CD4-positive, alpha-beta T cell (primary cell): ENCODE results near the gene WBP1L. TPM values are rescaled to one million over a fixed set of nuclear protein-coding genes. Genes with fewer than 3 reads are reported as not detected.
"Not testable (repeated sequence)": the region's sequence is repeated elsewhere in the genome, so short reads cannot be mapped to it uniquely, and the experiment has no call there.

Experiments
- ATAC-seq: fragments of 200-7000 bp; cut with Tn5 transposase; one replicate; pipeline ENCODE4 v1.10.0; 2022; ENCODE audit warnings: mild to moderate bottlenecking; ENCODE audit not compliant: poor library complexity
- CTCF ChIA-PET: fragments of 350-600 bp; sonication (Branson Sonifier 250); formaldehyde crosslinking; loops from one replicate; lab custom pipeline; 2021; ENCODE audit warnings: antibody characterized with exemption, inconsistent platforms; lab: Charles Lee
- POLR2A ChIA-PET: fragments of 350-600 bp; sonication (Branson Sonifier 250); formaldehyde crosslinking; loops from one replicate; lab custom pipeline; 2021; ENCODE audit warnings: antibody characterized with exemption, inconsistent platforms; lab: Charles Lee
- DNase-seq, 14 experiments: peaks; one replicate each; pipeline ENCODE4 v3.0.0-alpha.2; 2013 to 2020; ENCODE audit warnings: mixed read lengths in 2 of 14
- H3K27ac ChIP-seq, 2 donors: one replicate each; pipeline versions ENCODE4 v1.5.1 to v1.7.0; 2013; ENCODE audit warnings: low read length in 2 of 2, low read depth in 1 of 2, mild to moderate bottlenecking in 1 of 2
- H3K27me3 ChIP-seq, 2 experiments: 1 replicate in 1 of 2; 2 replicates in 1 of 2; pipeline versions ENCODE4 v1.6.1 to v1.7.0; 2013; ENCODE audit warnings: low read length in 2 of 2, control low read depth in 1 of 2, mild to moderate bottlenecking in 1 of 2, moderate library complexity in 1 of 2; ENCODE audit not compliant: insufficient read depth in 2 of 2, control insufficient read depth in 1 of 2
- H3K36me3 ChIP-seq: one replicate; pipeline ENCODE4 v1.6.1; 2013; ENCODE audit warnings: low read length, control low read depth; ENCODE audit not compliant: insufficient read depth
- H3K4me1 ChIP-seq: one replicate; pipeline ENCODE4 v1.6.1; 2013; ENCODE audit warnings: low read length, control low read depth; ENCODE audit not compliant: insufficient read depth
- H3K4me3 ChIP-seq: one replicate; pipeline ENCODE4 v1.5.1; 2013; ENCODE audit warnings: mild to moderate bottlenecking, low read length, moderate library complexity
- H3K9me3 ChIP-seq, 2 experiments: 1 replicate in 1 of 2; 2 replicates in 1 of 2; pipeline versions ENCODE4 v1.6.1 to v1.7.0; 2013; ENCODE audit warnings: low read length in 2 of 2, mild to moderate bottlenecking in 2 of 2, control low read depth in 1 of 2, moderate library complexity in 1 of 2; ENCODE audit not compliant: control insufficient read depth in 1 of 2, insufficient read depth in 1 of 2
- H3K27ac Mint-ChIP-seq: one replicate; pipeline ENCODE4 v1.8.0; 2020; ENCODE audit warnings: mixed read lengths
- H3K27me3 Mint-ChIP-seq: one replicate; pipeline ENCODE4 v1.8.0; 2021; ENCODE audit warnings: mixed read lengths
- H3K36me3 Mint-ChIP-seq: one replicate; pipeline ENCODE4 v1.8.0; 2021; ENCODE audit warnings: low read depth, mixed read lengths
- H3K4me1 Mint-ChIP-seq: one replicate; pipeline ENCODE4 v1.8.0; 2021; ENCODE audit warnings: low read depth, mixed read lengths
- H3K4me3 Mint-ChIP-seq: one replicate; pipeline ENCODE4 v1.8.0; 2020; ENCODE audit warnings: mild to moderate bottlenecking, mixed read lengths
- H3K9me3 Mint-ChIP-seq: one replicate; pipeline ENCODE4 v1.8.0; 2020; ENCODE audit warnings: mixed read lengths
- intact Hi-C, 2 experiments: fragments of 100-400 bp; cut with DNase I in 1 of 2; cut with micrococcal nuclease in 1 of 2; formaldehyde crosslinking; loops; one replicate each; pipeline versions ENCODE4 v1.15.1 to v1.9.0; 2023 to 2025; cut with DNase I, micrococcal nuclease
- total RNA-seq, 174 experiments: library from RNA in 2 of 174; stranded (reverse) in 2 of 174; gene quantifications; one replicate each; pipeline ENCODE4 v1.2.3 and lab custom pipeline; 2021 to 2026
- TF ChIP-seq, protein P1 (sequence below): fragments of 200-600 bp; IDR thresholded peaks from one replicate; pipeline ENCODE4 v1.8.0; 2022; ENCODE audit warnings: antibody characterized with exemption, mild to moderate bottlenecking

Gene WBP1L
- total RNA-seq, 2 experiments from 2014 or later, result 6.1 to 6.5 TPM

DNA sequence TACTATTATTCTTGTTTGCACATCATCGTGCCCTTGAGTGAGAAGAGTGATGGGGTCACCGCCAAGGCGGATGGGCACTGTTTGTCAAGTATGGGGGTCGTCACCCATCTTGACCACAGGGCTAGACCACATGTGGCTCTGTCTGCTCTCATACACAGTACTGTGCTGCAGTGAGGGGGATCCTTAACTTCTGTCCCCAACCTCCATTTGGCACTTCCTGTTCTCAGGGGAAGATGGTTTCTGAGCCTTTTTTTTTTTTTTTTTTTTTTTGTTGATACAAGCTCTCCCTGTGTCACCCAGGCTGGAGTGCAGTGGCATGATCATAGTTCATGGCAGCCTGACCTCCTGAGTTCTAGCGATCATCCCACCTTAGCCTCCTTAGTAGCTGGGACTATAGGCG lies 13.6 kb downstream of the WBP1L start:
- no peaks in the 10 kb centered on the region for H3K27me3 ChIP-seq
- no peak overlapping the region for H3K4me3 ChIP-seq
- ChIA-PET POLR2A (no interaction called here), CTCF (no interaction called here)
- TF ChIP-seq, protein P1, sequence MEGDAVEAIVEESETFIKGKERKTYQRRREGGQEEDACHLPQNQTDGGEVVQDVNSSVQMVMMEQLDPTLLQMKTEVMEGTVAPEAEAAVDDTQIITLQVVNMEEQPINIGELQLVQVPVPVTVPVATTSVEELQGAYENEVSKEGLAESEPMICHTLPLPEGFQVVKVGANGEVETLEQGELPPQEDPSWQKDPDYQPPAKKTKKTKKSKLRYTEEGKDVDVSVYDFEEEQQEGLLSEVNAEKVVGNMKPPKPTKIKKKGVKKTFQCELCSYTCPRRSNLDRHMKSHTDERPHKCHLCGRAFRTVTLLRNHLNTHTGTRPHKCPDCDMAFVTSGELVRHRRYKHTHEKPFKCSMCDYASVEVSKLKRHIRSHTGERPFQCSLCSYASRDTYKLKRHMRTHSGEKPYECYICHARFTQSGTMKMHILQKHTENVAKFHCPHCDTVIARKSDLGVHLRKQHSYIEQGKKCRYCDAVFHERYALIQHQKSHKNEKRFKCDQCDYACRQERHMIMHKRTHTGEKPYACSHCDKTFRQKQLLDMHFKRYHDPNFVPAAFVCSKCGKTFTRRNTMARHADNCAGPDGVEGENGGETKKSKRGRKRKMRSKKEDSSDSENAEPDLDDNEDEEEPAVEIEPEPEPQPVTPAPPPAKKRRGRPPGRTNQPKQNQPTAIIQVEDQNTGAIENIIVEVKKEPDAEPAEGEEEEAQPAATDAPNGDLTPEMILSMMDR, result no peak
- no peak for ATAC-seq
- peaks cover 24% of the 10 kb centered on the region for H3K4me1 ChIP-seq
- H3K9me3 Mint-ChIP-seq, result no peaks in the 10 kb centered on the region
- intact Hi-C loops, result no loop called here
- no peak overlapping the region for H3K4me3 Mint-ChIP-seq
- H3K27me3 Mint-ChIP-seq, result no peaks in the 10 kb centered on the region
- H3K27ac ChIP-seq, result no peak overlapping the region
- peak overlapping the region; percentile 51 for H3K27ac Mint-ChIP-seq
- H3K36me3 Mint-ChIP-seq, result peaks cover 35% of the 10 kb centered on the region
- peaks cover 42% of the 10 kb centered on the region for H3K4me1 Mint-ChIP-seq
- H3K9me3 ChIP-seq, result no peaks in the 10 kb centered on the region
- H3K36me3 ChIP-seq, result peaks cover 5% of the 10 kb centered on the region
- no peak for DNase-seq

DNA sequence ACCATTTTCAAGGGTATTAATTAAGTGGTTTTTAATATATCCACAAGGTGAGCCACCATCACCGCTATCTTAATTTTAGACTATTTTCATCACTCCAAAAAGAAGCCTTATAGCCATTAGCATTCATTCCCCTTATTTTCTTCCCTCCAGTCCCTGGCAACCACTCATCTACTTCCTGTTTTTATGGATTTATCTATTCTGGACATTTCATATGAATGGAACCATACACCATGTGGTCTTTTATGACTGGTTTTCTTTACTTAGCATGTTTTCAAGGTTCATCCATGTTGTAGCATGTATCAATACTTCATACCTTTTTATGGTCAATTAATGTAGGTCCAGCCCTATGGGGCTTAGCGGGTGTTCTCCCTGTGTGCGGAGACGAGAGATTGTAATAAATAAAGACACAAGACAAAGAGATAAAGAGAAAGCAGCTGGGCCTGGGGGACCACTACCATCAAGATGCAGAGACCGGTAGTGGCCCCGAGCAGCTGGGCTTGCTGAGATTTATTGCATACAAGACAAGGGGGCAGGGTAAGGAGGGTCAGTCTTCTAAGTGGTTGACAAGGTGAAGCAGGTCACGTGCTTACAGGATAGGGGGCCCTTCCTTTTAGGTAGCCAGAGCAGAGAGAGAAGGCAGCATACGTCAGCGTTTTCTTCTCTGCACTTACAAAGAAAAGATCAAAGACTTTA lies 14.6 kb downstream of the WBP1L start:
- intact Hi-C loops, result no loop called here
- Mint-ChIP-seq H3K4me1 (peaks cover 35% of the 10 kb centered on the region), H3K4me3 (peak overlapping the region; percentile 2), H3K9me3 (no peaks in the 10 kb centered on the region), H3K27ac (peak overlapping the region; percentile 64), H3K36me3 (peaks cover 36% of the 10 kb centered on the region), H3K27me3 (no peaks in the 10 kb centered on the region)
- Histone ChIP-seq H3K27me3 (no peaks in the 10 kb centered on the region), H3K4me3 (no peak overlapping the region), H3K9me3 (no peaks in the 10 kb centered on the region), H3K27ac (no peak overlapping the region), H3K36me3 (peaks cover 11% of the 10 kb centered on the region), H3K4me1 (peaks cover 13% of the 10 kb centered on the region)
- ChIA-PET POLR2A (no interaction called here), CTCF (interaction anchor here (0.6 kb wide), 1 partner anchor 570 kb away, joined by 3 read pairs; no protein-coding TSS in a partner anchor)
- DNase-seq, result no peak
- no peak for ATAC-seq
- TF ChIP-seq, protein P1, result no peak

- ATAC-seq, H3K4me3 ChIP-seq, POLR2A ChIA-PET, H3K4me3 Mint-ChIP-seq, H3K27ac ChIP-seq, H3K9me3 ChIP-seq, DNase-seq, intact Hi-C loops, H3K27me3 ChIP-seq, H3K9me3 Mint-ChIP-seq, H3K27me3 Mint-ChIP-seq: not testable (repeated sequence)
- Histone ChIP-seq H3K4me1 (peaks cover 12% of the 10 kb centered on the region), H3K36me3 (peaks cover 13% of the 10 kb centered on the region)
- Mint-ChIP-seq H3K27ac (peak overlapping the region; percentile 64), H3K36me3 (peaks cover 34% of the 10 kb centered on the region), H3K4me1 (peaks cover 30% of the 10 kb centered on the region)
- CTCF ChIA-PET, result interaction anchor here (0.6 kb wide), 1 partner anchor 570 kb away, joined by 3 read pairs; no protein-coding TSS in a partner anchor
Measured at GRCh38 chr10:102758933-102759262, 15.2 kb downstream of the WBP1L start.
